ENCODE data around the gene CAMKMT. TPM values are rescaled to one million over a fixed set of nuclear protein-coding genes. Genes with fewer than 3 reads are reported as not detected.

Gene CAMKMT
- total RNA-seq, 1 experiment from 2014 or later: 12.5 TPM

DNA sequence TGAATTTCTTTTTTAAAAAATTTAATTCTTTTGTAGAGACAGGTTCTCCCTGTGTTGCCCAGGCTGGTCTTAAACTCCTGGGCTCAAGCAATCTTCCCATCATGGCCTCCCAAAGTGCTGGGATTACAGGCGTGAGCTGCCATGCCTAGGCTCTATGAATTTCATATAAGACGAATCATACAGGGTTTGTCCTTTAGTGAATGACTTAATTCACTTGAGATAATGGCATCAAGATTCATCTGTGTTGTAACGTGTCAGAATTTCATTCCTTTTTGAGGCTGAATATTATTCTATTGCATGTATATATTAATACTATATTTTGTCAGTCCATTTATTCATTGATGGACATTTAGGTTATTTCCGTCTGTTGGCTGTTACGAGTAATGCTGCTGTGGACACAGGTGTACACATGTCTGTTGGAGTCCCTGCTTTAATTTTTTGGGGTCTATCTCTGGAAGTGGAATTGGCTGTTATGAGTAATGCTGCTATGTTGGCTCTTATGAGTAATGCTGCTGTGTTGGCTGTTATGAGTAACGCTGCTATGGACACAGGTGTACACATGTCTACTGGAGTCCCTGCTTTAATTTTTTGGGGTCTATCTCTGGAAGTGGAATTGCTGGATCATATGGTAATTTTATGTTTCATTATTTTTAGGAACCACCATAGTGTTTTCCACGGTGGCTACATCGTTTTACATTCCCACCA, 210.6 kb downstream of the CAMKMT start:
- CTCF ChIA-PET: no interaction called here
- Histone ChIP-seq H3K9me3 (ENCODE audit: low read depth, low read length, poor library complexity, severe bottlenecking) (no peaks in the 10 kb centered on the region), H3K36me3 (ENCODE audit: insufficient read depth, low read length, poor library complexity, severe bottlenecking) (no peaks in the 10 kb centered on the region), H3K4me1 (ENCODE audit: insufficient read depth, low read length, poor library complexity, severe bottlenecking) (no peaks in the 10 kb centered on the region), H3K27ac (ENCODE audit: low read depth, low read length, poor library complexity, severe bottlenecking) (no peak overlapping the region), H3K4me3 (ENCODE audit: low read depth, low read length, poor library complexity, severe bottlenecking) (no peak overlapping the region), H3K27me3 (replicated peaks; ENCODE audit: insufficient read depth, low read depth, low read length, poor library complexity) (no peaks in the 10 kb centered on the region)
- DNase-seq (ENCODE audit: low spot score): no peak
- POLR2A ChIA-PET (ENCODE audit: low non-redundant PET): no interaction called here
- no TSS peak for BruUV-seq (replicated peaks)
- TF ChIP-seq, protein P1, sequence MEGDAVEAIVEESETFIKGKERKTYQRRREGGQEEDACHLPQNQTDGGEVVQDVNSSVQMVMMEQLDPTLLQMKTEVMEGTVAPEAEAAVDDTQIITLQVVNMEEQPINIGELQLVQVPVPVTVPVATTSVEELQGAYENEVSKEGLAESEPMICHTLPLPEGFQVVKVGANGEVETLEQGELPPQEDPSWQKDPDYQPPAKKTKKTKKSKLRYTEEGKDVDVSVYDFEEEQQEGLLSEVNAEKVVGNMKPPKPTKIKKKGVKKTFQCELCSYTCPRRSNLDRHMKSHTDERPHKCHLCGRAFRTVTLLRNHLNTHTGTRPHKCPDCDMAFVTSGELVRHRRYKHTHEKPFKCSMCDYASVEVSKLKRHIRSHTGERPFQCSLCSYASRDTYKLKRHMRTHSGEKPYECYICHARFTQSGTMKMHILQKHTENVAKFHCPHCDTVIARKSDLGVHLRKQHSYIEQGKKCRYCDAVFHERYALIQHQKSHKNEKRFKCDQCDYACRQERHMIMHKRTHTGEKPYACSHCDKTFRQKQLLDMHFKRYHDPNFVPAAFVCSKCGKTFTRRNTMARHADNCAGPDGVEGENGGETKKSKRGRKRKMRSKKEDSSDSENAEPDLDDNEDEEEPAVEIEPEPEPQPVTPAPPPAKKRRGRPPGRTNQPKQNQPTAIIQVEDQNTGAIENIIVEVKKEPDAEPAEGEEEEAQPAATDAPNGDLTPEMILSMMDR (conservative IDR thresholded peaks at IDR 0.05; ENCODE audit: low read depth, low read length): no peak
- no peak for TF ChIP-seq EZH2 (IDR thresholded peaks at IDR 0.05; ENCODE audit: borderline replicate concordance, low read depth, low read length, poor library complexity, severe bottlenecking)
- intact Hi-C loops (cut with micrococcal nuclease; ENCODE audit: unreplicated experiment): no loop called here

- H3K27me3 ChIP-seq (replicated peaks; ENCODE audit: insufficient read depth, low read depth, low read length, poor library complexity): no peaks in the 10 kb centered on the region
- CTCF ChIA-PET: no interaction called here
Observed at GRCh38 chr2:44573996-44574395, 212.2 kb downstream of the CAMKMT start.

DNA sequence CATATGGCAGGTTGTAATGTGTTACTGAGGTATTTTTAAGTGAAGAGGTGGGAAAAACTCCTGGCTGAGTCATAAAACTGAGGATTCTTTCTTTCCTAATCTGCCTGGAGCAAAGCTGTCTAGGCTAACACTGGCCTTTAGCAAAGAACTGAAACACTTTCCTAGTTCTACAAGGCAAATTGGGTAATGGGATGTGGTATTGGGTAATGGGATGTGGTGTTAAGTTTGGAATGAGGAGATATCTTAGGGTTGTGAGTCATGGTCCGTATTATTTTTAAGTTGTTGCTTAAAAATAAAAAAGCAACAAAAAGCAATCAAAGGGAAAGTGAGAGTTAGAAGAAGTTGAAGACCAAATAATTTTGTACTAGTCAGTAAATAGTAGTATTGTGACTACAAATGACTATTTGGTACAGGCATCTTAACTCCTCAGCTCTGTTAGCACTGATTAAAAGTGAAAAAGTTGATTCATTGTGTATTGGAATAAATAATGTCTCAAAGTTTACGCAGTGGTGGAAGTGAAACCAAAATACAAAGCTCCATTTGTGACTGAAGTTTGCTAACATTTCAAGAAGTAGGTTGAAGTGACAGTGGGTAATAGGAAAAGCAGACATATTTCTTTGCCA, 216.8 kb downstream of the CAMKMT start:
- H3K4me1 ChIP-seq (ENCODE audit: insufficient read depth, low read length, poor library complexity, severe bottlenecking): no peaks in the 10 kb centered on the region
- no peak overlapping the region for H3K27ac ChIP-seq (ENCODE audit: low read depth, low read length, poor library complexity, severe bottlenecking)
- ChIA-PET CTCF (no interaction called here), POLR2A (ENCODE audit: low non-redundant PET) (no interaction called here)
- H3K27me3 ChIP-seq (replicated peaks; ENCODE audit: insufficient read depth, low read depth, low read length, poor library complexity): no peaks in the 10 kb centered on the region
- no peak for DNase-seq (ENCODE audit: low spot score)
- H3K9me3 ChIP-seq (ENCODE audit: low read depth, low read length, poor library complexity, severe bottlenecking): no peaks in the 10 kb centered on the region
- H3K4me3 ChIP-seq (ENCODE audit: low read depth, low read length, poor library complexity, severe bottlenecking): no peak overlapping the region
- BruUV-seq (replicated peaks): no TSS peak
- intact Hi-C loops (cut with micrococcal nuclease; ENCODE audit: unreplicated experiment): no loop called here
- H3K36me3 ChIP-seq (ENCODE audit: insufficient read depth, low read length, poor library complexity, severe bottlenecking): no peaks in the 10 kb centered on the region
- no peak for TF ChIP-seq EZH2 (IDR thresholded peaks at IDR 0.05; ENCODE audit: borderline replicate concordance, low read depth, low read length, poor library complexity, severe bottlenecking)
- TF ChIP-seq, protein P1 (conservative IDR thresholded peaks at IDR 0.05; ENCODE audit: low read depth, low read length): no peak

More at GRCh38 chr2:44573996-44574395, 212.2 kb downstream of the CAMKMT start:
- Histone ChIP-seq H3K9me3 (ENCODE audit: low read depth, low read length, poor library complexity, severe bottlenecking) (no peaks in the 10 kb centered on the region), H3K4me3 (ENCODE audit: low read depth, low read length, poor library complexity, severe bottlenecking) (no peak overlapping the region), H3K27ac (ENCODE audit: low read depth, low read length, poor library complexity, severe bottlenecking) (no peak overlapping the region), H3K4me1 (ENCODE audit: insufficient read depth, low read length, poor library complexity, severe bottlenecking) (no peaks in the 10 kb centered on the region), H3K36me3 (ENCODE audit: insufficient read depth, low read length, poor library complexity, severe bottlenecking) (no peaks in the 10 kb centered on the region)
- no peak for DNase-seq (ENCODE audit: low spot score)
- no TSS peak for BruUV-seq (replicated peaks)
- POLR2A ChIA-PET (ENCODE audit: low non-redundant PET): no interaction called here
- intact Hi-C loops (cut with micrococcal nuclease; ENCODE audit: unreplicated experiment): no loop called here
- TF ChIP-seq, protein P1 (conservative IDR thresholded peaks at IDR 0.05; ENCODE audit: low read depth, low read length): no peak
- no peak for TF ChIP-seq EZH2 (IDR thresholded peaks at IDR 0.05; ENCODE audit: borderline replicate concordance, low read depth, low read length, poor library complexity, severe bottlenecking)
